Bronchus fibroblast of lung (primary cell): ENCODE measurements around the gene DNAJC22. TPM values are rescaled to one million over a fixed set of nuclear protein-coding genes. Genes with fewer than 3 reads are reported as not detected.

Experiments
- total RNA-seq: library from RNA; depleted of rRNA; stranded (reverse); fragments of >200 nt; gene quantifications from 2 replicates; pipeline ENCODE4 v1.2.3, GENCODE V29; 2015

DNAJC22 gene
- 9.1 and 9.6 TPM in 2 replicates for total RNA-seq

DNA sequence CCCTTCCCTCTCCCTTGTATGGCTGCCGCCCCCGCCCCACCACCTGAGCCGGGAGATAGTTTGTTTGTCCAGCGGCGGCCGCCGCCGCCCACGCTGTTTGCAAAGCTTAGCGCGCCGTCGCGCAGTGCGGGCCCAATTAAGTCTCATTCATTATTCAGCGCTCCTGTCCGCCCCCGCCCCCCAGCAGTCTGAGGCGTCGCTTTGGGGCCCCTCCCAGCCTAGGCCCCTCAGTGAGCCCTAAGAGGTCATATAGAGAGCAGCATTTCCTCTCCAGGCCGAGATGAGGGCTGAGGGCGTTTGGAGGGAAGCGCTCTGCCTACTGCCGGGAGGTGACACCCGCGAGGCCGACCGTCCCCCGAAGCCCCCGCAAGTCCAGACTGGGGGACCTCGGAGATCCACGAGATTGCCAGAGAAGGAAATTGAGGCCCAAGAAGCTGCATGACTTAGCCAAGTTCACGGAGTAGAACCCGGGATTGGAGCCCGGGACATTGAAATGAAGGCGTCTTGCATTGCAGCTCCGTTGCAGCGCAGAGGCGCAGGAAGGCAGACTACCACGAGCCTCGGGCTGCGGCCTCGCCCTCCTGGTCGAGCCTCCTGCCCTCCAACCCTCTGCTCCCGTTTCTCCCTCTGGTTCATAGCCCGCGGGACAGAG is at the start of gene DNAJC22:
DNAJC22 (plus strand) TSS at position 230 of the 652 bp plus-strand sequence. CDS start 1,985 bp downstream, outside the sequence.

GRCh38 chr12:49322708-49323523 is 23.8 kb upstream of the DNAJC22 start, which contains the start of gene TROAP:
TROAP (plus strand) TSS chr12:49323255; CDS start chr12:49323609, 354 bp downstream.

DNA sequence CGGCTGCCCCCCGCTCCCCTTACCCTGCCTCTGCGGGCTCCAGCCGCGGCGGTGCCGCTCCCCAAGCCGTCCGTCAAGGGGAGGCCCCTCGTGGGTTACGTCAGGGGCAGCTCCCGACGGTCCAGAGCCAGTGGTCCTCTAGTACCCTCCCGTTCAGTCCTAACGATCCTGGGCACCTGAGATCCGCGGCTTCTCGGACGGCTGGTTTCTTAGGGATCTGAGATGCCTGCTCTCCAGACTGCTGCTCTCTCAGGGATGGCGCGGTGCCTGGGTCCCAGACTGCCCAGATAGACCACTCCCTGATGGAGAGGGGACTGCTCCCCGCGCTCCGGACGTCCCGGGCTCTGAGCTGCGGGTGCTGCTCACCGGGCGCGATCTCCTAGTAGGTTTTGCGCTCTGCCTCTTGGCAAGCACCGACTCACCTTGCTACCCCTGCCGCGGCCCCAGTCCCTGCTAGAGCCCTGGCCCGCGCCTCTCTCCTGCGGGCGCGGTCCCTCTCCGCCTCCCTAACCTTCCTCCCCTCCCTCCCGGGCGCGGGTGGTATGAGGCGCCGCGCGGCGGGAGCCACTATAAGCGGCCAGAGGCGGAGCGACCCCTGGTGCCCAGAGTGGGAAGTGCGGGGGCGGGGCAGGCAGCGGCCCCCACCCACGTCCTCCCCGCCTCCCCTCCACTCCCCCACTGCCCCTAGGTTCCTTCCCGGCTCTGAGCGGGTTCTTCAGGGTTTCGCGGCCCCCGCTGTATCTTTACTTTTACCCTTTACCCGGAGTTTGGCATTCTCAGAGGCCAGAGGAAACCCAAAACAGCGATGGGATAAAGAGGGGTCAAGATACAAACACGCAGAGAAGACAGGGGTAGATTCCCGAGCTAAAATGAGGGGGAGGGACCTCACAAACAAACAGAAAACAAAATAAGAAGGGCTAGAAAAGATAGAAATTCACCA is 9.8 kb upstream of the DNAJC22 start, which contains the start of gene C1QL4:
C1QL4 (minus strand) TSS at position 544 of the 940 bp plus-strand sequence. CDS start 711 bp downstream, outside the sequence.

DNA sequence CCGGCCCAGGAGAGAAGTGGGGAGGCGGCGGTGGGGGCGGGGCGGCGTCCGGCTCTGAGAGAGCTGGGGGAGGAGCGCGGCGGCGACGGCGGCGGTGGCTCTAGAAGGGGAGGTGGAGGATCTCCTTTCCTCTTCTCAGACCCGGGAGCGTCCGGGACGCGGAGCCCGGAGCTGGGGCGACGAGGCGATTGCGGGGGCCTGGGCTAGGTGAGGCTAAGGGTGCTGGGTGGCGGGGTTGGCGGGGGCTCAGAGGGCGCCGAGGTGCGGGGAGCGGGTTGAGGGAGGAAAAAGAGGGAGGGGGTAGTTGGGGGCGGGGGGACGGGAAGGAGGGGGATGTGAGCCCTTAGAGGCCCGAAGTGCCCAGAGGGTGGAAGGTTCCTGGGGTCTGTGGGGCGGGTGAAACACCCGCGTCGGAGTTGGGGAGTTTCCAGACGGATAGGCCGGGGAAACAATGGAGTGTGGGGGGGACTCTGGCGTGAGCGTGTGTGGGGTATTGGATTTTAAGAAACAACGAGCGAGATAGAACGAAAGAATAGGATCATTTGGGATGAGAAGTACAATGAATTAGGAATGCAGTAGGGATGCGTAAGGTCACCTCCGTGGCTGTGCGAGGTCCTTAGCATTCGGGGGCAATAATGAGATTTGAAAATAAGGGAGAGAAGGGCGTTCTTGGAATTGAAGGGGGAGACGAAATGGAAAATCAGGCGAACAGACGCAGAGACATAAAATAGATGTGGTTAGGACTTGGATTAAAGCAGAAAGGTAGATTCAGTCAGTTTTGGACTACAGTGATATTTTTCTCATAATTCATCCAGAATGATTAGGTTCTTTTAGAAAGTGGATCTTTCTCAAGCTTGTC is 20.9 kb downstream of the DNAJC22 start, which contains the start of gene SPATS2:
SPATS2 (plus strand) TSS at position 82 of the 859 bp plus-strand sequence. CDS start 93,551 bp downstream, outside the sequence.

Other genes with a start within 250 kb of the DNAJC22 start
- 31.5 and 32.1 TPM in 2 replicates for gene LMBR1L, start 236.0 kb upstream of the DNAJC22 start, total RNA-seq
- gene TUBA1B, start 215.5 kb upstream of the DNAJC22 start, total RNA-seq = 5,023 and 5,211 TPM in 2 replicates
- gene TUBA1A, start 157.8 kb upstream of the DNAJC22 start, total RNA-seq = 2,369 and 2,410 TPM in 2 replicates
- 1,377 and 1,458 TPM in 2 replicates for gene TUBA1C, start 81.8 kb upstream of the DNAJC22 start, total RNA-seq
- gene PRPH, start 51.7 kb upstream of the DNAJC22 start, total RNA-seq = 0.74 and 1.5 TPM in 2 replicates
- gene TROAP, start 23.6 kb upstream of the DNAJC22 start, total RNA-seq = 35.8 and 40.1 TPM in 2 replicates
- gene C1QL4, start 9.7 kb upstream of the DNAJC22 start, total RNA-seq = 0.17 and 0.45 TPM in 2 replicates
- 24.5 and 24.7 TPM in 2 replicates for gene SPATS2, start 20.6 kb downstream of the DNAJC22 start, total RNA-seq
- 0.30 and 2.2 TPM in 2 replicates for gene KCNH3, start 192.1 kb downstream of the DNAJC22 start, total RNA-seq
- 76.9 and 78.8 TPM in 2 replicates for gene MCRS1, start 221.3 kb downstream of the DNAJC22 start, total RNA-seq